ENCODE results near the gene MCM3AP. TPM values are rescaled to one million over a fixed set of nuclear protein-coding genes. Genes with fewer than 3 reads are reported as not detected.

Gene MCM3AP
- total and polyA plus RNA-seq, 9 of the 15 experiments (the other 6 are each of a cell fraction or from before 2014, with no cell fraction given) = 6.5 to 179 (median 69.6) TPM

DNA sequence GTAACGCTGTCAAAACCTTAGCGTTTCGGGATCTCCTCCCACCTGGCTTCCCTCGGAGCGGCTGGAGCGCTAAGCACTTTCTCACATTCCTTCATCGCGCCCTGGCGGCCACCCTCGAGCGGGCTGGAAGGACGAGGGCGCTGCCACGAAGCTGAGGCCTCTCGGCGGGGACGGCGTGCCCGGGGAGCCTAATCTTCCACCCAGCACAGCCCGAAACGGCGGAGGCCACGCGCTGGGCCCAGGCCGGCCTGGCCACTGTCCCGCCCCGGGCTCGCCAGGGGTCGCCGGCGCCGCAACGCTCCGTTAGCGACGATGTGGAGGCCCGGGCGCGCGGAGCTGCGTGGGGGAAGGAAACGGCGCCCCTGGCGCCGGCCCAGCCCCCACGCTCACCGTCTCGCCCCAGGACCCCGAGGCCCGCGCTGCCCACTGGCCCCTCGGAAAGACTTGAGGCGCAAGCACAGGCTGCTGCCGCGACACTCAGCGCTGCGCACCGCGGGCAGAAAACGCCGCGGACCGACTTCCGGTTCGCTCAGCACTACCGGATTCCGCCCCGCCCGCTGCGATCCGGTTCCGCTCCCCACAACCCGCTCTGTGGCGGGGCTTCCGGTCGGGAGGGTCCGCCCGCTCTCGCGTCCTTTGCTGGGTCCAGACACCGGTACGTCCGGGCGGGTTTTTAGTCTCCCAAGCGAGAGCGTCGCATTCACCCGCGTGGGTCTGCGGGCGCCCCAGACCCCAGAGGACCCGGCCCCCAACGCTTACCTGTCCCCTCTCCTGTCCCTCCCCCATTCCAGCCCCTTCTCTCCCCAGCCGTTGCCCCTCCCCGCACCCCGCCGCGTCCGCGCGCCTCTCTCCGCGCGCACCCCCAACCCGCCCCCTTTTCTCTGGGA, 593 bp upstream of the MCM3AP start, which contains the start of gene YBEY (continued):
- TF ChIP-seq, protein P1, sequence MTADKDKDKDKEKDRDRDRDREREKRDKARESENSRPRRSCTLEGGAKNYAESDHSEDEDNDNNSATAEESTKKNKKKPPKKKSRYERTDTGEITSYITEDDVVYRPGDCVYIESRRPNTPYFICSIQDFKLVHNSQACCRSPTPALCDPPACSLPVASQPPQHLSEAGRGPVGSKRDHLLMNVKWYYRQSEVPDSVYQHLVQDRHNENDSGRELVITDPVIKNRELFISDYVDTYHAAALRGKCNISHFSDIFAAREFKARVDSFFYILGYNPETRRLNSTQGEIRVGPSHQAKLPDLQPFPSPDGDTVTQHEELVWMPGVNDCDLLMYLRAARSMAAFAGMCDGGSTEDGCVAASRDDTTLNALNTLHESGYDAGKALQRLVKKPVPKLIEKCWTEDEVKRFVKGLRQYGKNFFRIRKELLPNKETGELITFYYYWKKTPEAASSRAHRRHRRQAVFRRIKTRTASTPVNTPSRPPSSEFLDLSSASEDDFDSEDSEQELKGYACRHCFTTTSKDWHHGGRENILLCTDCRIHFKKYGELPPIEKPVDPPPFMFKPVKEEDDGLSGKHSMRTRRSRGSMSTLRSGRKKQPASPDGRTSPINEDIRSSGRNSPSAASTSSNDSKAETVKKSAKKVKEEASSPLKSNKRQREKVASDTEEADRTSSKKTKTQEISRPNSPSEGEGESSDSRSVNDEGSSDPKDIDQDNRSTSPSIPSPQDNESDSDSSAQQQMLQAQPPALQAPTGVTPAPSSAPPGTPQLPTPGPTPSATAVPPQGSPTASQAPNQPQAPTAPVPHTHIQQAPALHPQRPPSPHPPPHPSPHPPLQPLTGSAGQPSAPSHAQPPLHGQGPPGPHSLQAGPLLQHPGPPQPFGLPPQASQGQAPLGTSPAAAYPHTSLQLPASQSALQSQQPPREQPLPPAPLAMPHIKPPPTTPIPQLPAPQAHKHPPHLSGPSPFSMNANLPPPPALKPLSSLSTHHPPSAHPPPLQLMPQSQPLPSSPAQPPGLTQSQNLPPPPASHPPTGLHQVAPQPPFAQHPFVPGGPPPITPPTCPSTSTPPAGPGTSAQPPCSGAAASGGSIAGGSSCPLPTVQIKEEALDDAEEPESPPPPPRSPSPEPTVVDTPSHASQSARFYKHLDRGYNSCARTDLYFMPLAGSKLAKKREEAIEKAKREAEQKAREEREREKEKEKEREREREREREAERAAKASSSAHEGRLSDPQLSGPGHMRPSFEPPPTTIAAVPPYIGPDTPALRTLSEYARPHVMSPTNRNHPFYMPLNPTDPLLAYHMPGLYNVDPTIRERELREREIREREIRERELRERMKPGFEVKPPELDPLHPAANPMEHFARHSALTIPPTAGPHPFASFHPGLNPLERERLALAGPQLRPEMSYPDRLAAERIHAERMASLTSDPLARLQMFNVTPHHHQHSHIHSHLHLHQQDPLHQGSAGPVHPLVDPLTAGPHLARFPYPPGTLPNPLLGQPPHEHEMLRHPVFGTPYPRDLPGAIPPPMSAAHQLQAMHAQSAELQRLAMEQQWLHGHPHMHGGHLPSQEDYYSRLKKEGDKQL (CRISPR knock-in tag; IDR thresholded peaks at IDR 0.05; ENCODE audit: borderline replicate concordance) = no peak
- TF ChIP-seq ZNF146 (CRISPR knock-in tag; IDR thresholded peaks at IDR 0.05; ENCODE audit: unreplicated experiment) (no peak), KAT2B (IDR thresholded peaks at IDR 0.05; ENCODE audit: low read depth, low read length) (no peak), ETV1 (tag; conservative IDR thresholded peaks at IDR 0.05; ENCODE audit: low read depth) (peak; percentile 96), SRSF9 (IDR thresholded peaks at IDR 0.05; ENCODE audit: borderline replicate concordance, low read depth, low read length) (no peak), HNRNPH1 (optimal IDR thresholded peaks at IDR 0.05; ENCODE audit: low read depth, low read length) (no peak), PML (IDR thresholded peaks at IDR 0.05; ENCODE audit: low read length) (peak; percentile 65), SMC3 (conservative IDR thresholded peaks at IDR 0.05; ENCODE audit: insufficient read depth, low read depth, low read length) (peak; percentile 9; the same call in 1 of the 2 replicates), GABPA (tag; conservative IDR thresholded peaks at IDR 0.05; ENCODE audit: low read depth) (peak; percentile 100), MEIS2 (IDR thresholded peaks at IDR 0.05; ENCODE audit: partially characterized antibody) (peak; percentile 13), ZNF57 (CRISPR knock-in tag; IDR thresholded peaks at IDR 0.05) (no peak), C11orf30 (IDR thresholded peaks at IDR 0.05; ENCODE audit: low read depth) (peak; percentile 92), HNRNPLL (IDR thresholded peaks at IDR 0.05; ENCODE audit: low read depth, low read length, poor library complexity, severe bottlenecking) (peak; percentile 59), ZNF253 (CRISPR knock-in tag; conservative IDR thresholded peaks at IDR 0.05) (no peak), ZNF324 (CRISPR knock-in tag; IDR thresholded peaks at IDR 0.05) (no peak), EP300 (IDR thresholded peaks at IDR 0.05; ENCODE audit: low read length) (peak; percentile 19; the same call in 1 of the 2 replicates), RBBP5 (IDR thresholded peaks at IDR 0.05; ENCODE audit: borderline replicate concordance, insufficient read depth, low read length, poor library complexity, severe bottlenecking) (peak; percentile 100)
- TF ChIP-seq, protein P2, sequence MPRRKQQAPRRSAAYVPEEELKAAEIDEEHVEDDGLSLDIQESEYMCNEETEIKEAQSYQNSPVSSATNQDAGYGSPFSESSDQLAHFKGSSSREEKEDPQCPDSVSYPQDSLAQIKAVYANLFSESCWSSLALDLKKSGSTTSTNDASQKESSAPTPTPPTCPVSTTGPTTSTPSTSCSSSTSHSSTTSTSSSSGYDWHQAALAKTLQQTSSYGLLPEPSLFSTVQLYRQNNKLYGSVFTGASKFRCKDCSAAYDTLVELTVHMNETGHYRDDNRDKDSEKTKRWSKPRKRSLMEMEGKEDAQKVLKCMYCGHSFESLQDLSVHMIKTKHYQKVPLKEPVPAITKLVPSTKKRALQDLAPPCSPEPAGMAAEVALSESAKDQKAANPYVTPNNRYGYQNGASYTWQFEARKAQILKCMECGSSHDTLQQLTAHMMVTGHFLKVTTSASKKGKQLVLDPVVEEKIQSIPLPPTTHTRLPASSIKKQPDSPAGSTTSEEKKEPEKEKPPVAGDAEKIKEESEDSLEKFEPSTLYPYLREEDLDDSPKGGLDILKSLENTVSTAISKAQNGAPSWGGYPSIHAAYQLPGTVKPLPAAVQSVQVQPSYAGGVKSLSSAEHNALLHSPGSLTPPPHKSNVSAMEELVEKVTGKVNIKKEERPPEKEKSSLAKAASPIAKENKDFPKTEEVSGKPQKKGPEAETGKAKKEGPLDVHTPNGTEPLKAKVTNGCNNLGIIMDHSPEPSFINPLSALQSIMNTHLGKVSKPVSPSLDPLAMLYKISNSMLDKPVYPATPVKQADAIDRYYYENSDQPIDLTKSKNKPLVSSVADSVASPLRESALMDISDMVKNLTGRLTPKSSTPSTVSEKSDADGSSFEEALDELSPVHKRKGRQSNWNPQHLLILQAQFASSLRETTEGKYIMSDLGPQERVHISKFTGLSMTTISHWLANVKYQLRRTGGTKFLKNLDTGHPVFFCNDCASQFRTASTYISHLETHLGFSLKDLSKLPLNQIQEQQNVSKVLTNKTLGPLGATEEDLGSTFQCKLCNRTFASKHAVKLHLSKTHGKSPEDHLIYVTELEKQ (CRISPR knock-in tag; IDR thresholded peaks at IDR 0.05) = no peak

Measured in K562 (cell line).